Sciatic nerve (tissue), 2 donors: Measurements from ENCODE around the gene PTCH1. TPM values are rescaled to one million over a fixed set of nuclear protein-coding genes. Genes with fewer than 3 reads are reported as not detected.

Experiments
- ATAC-seq: fragments of 200-7000 bp; cut with Tn5 transposase; one replicate; pipeline ENCODE4 v1.9.1; 2020; ENCODE audit warnings: mild to moderate bottlenecking, moderate library complexity
- DNase-seq: peaks from one replicate; pipeline ENCODE4 v3.0.0-alpha.2; 2020; ENCODE audit warnings: low spot score
- intact Hi-C: fragments of 100-400 bp; cut with DNase I; formaldehyde crosslinking; loops from one replicate; pipeline ENCODE4 v1.14.2; 2022
- total RNA-seq: library from RNA; stranded (reverse); fragmentation: NEBNext Ultra II Directional; extraction: Animal tissue kit (Norgen Biotek cat#: 25700); gene quantifications from one replicate; pipeline ENCODE4 v1.2.1, GENCODE V29; 2021
- donor health status: DM: no; HTN: no; CAD: no.
- donor health status: DM: no; HTN: no; CAD: no.

Gene PTCH1
- total RNA-seq, 1 donor from 2014 or later, result 136 TPM

DNA sequence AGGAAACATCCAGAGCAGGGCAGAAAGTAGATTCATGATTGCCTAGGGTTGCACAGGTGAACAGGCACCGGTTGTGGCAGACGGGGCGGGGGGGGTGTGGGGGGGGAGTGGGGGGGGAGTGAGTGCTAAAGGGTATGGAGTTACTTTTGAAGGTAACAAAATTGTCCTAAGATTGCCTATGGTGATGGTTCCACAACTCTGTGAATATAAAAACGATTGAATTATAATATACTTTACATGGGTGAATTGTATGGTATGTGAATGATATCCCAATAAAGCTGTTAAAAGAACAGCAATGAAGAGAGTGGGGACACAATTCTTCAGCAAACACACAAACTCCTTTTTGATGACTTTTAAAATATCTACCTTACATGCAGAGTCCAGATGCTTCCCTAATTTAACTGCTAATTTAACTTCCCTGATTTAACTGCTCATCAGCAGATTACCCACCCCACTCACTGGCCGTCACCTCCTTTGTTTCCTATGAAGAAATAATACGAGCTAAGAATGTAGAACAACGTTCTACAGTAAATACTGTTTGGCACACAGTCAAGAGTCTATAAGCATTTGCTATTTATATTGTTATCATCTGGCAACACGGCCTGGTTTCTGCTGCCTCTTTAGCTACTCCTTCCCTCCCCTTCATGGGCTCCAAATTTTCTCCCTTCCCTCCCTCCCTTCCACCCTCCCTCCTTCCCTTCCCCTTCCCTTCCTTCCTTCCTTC lies 83.5 kb downstream of the PTCH1 start:
- ATAC-seq (no peak), DNase-seq (no peak)
- intact Hi-C loops, result no loop called here

DNA sequence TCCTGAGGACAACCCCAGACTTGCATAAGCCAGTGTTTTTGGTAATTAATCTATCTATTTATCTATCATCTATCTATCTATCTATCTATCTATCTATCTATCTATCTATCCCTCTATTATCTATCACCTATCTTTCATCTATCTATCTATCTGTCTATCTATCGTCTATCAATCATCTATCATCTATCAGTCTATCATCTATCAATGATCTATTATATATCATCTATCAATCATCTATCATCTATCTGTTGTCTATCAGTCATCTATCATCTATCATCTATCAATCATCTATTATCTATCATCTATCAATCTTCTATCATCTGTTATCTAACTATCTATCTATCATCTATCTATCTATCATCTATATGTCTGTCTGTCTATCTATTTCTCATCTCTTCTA lies 85.5 kb downstream of the PTCH1 start:
- no peak for ATAC-seq
- intact Hi-C loops, result no loop called here

DNA sequence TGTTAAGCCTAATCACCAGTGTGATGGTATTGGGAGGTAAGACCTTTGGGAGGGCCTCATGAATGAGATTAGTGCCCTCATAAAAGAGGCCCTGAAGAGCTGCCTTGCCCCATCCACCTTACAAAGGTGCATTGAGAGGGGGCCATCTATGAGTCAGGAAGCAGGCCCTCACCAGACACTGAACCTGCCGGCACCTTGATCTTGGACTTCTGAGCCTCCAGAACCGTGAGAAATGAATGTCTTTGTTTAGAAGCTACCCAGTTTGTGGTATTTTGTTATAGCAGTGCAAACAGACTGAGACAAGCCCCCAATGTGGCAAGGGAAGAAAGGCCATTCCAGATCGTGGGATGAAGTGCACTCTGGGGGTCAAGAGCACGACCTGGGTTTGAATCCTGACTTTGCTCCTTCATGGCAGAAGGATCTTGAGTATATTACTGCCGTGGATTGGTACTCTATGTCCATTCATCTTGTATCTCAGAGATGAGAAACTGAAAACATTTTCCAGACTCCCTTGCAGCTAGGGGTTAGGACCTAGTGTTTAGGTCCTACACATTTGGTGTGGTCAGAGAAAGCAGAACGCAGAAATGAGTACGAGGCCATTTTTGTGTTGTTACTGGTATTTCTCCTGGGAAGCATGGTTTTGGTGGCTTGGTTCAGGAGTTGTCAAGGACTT lies 86.7 kb downstream of the PTCH1 start:
- DNase-seq, result no peak
- ATAC-seq, result no peak
- intact Hi-C loops, result no loop called here

More for the DNA sequence above, 85.5 kb downstream of the PTCH1 start:
- DNase-seq, result no peak

DNA sequence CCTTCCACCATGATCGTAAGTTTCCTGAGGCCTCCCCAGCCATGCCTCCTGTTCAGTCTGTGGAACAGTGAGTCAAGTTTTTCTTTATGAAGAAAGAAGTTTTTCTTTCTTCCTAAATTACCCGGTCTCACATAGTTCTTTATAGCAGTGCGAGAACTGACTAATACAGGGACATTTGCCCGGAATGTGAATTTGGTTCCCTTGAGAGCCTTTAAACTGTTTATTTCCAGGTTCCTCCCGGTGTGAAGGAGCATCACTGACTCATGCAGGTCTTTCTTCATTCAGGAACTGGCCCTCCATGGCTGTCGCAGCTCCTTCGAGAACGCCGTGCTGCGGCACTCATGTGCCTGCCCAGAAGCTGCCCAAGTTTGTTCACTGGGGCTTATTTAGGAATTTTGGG lies 87.7 kb downstream of the PTCH1 start:
- ATAC-seq (no peak), DNase-seq (no peak)
- intact Hi-C loops, result no loop called here

DNA sequence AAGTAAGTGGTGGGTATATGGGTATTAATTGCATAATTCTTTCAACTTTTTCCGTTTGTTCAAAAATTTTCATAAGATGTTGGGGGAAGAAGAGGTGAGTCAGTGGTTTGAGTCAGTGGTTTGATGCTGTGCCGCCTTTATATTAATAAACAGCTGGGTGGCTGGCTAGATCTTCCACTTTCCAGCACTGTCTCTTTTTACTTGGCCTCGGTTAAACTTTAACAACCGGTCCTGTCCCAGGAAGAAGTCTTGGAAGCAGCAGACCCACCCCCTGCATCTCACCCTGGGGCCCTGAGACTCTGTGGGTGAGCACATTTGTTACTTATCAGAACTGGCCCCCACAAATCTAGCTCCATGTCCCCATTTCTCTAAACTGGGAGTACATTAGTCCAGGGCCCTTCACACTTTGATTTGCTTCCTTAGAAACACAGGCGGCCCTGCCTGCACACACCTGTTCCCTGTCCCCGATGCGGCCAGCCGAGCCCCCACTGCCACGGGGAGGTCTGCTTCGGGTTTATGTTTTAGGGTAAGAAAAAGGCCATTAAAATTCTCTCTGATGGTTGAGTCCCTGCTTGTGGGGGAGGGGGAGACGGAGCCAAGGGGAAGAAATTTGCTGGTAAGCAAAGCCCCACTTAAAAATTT lies 90.7 kb downstream of the PTCH1 start:
- no peak for DNase-seq
- intact Hi-C loops, result no loop called here
- ATAC-seq, result peak; percentile 53

DNA sequence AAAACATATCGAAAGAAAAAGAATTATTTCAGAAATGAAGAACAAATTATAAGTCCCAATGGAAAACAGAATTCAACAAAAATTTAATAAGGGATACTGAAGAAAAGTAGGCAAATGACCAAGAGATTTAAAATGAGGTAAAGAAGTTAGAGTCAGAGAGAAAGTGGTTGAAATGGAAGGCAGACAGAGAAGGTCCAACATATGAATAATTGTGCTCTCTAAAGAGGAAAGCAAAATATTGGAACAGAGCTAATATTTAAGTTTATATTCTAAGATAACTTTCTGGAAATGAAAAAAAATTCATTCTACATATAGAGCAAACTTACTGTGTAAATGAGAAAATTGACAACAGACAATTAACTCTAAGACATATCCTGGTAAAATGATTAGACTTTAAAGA lies 94.1 kb downstream of the PTCH1 start:
- ATAC-seq, result no peak
- DNase-seq, result no peak
- intact Hi-C loops, result no loop called here

DNA sequence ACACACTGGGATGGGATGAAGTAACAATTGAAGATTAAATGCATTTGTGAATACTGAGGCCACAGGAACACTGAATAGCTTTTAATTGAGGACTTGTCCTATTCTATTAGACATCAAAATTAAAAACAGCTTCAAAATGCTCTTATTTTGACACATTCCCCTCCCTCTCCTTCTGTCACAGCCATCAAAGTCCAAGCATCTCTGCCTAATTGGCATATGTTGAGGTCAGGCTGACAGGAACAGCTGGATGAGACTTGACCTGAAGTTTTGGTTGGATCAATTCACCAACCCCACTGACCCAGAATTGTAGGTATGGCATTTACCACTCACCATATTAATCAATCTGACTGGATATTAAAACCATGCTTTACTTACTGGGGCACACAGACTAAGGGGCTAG lies 96.3 kb downstream of the PTCH1 start:
- intact Hi-C loops, result no loop called here
- no peak for ATAC-seq
- no peak for DNase-seq

DNA sequence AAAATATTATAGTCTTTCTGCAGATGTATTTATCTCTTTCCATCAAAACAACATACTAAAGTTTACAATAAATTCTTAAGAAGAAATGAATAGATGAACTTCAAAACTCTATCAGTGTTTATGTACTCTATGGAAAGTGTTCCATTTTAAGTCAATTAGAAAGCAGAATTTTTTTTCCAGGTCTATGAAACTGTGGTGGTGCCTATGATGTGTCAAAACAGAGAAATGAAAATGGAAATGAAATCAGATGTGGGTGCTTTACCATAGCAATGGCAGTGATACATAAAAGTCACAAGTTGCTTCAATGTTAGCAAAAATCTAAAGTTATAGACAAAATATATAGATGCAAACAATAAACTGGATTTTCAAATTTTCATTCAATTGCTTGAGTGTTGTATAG lies 97.3 kb downstream of the PTCH1 start:
- no peak for DNase-seq
- ATAC-seq, result no peak
- intact Hi-C loops, result no loop called here

DNA sequence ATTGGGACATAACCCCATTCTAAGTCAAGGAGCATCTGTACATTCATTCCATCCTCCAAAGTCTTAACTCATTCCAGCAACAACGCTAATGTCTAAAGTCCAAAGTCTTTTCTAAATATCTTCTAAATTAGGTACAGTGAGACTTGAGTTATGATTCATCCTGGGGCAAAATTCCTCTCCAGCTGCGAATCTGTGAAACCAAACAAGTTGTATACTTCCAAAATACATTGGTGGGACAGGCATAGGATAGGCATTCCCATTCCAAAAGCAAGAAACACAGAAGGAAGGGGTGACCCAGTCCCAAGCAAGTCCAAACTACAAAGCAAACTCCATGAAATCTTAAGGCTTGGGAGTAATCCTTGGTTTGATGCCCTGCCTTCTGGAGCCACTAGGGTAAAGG lies 101.6 kb downstream of the PTCH1 start:
- ATAC-seq (no peak), DNase-seq (no peak)
- intact Hi-C loops, result no loop called here

DNA sequence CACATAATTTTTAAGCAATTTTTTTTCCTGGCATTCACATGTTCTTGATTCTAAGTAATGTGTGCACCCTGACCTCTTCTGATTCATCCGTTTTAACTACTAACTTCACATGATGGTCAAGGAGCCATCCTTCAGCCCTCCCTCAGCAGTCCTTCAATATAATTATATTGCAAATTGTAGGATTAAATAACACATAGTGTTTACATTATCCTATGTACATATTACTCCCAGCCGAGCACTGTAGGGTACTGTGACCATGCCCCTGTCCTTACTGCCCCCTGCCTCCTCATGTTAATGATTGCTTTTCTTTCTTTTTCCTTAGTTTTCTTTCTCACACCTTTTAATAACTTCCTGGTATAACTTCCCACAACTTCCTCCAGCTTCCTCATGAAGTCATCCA lies 103.0 kb downstream of the PTCH1 start:
- intact Hi-C loops, result no loop called here
- DNase-seq (no peak), ATAC-seq (no peak)

DNA sequence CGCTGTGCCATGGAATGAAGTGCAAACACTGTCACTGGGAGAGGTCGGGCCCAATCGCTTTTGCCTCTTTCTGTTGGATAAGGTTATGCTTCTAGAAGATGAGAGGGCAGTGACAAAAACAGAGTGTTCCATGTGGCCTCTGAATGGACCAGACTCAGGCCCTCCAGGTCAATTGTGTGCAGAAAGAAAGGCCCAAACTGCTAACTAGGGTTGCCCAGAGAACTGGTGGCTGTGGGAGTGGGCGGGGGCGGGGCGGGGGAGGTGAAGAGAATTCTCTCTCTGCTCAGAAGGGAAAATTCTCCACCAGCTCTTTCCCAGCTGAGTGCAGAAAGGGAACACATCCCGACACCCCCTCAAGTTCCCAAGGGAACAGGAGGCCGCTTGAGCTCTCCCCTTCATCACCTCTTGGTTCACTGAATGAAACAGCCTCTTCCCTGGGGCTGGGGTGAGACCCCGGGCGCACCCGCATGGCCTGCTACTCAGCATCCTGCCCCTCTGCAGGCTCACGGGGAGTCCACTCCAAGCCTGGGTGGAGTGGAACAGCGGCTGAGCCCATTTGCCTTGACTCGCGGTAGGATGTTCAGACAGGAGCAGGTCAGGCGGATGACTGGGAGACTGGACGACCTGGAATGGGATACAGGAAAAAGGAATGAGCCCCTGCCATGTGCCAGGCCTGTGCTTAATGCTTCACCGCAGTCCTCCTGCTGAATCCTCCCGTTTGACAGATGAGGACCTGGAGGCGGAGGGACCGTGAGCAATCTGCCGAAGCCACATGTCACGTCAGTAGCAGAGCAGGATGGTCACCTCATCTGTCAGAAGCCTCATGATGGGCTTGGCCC lies 105.5 kb downstream of the PTCH1 start:
- DNase-seq (no peak), ATAC-seq (no peak)
- intact Hi-C loops, result no loop called here

DNA sequence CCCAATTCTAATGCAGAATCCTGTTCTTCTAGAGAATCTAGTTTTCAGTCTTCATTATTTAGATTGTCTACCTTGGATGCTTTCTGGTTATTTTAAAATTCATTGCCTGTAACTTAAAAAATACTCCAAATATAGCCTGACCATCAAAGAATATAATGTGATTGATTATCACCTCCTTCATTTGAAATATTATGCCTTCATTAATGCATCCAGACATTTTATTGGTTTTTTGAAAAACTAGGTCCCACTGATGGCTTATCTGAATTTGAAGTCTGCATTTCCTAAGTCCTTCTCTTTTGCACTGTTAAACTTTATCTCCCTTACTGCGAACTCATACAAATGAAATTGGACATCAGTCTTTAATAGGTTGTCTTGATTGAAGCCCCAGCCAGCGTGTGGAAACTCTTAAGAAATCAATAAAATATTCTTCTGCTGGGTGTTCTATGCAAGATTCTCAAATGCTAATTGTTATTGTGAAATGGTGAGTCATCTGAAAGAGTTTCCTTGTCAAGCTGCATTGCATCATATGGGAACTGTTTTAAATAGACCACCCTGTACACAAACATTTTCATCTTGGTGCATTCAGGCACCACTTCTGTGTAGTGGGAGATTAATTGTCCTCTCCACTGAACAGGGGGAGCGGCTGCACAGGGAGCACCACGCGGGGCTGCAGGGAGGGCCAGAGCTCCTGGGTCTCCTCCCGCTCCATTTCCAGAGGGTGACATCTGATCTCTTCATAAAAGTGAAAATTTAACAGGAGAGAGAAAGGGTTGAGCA lies 106.9 kb downstream of the PTCH1 start:
- ATAC-seq (peak; percentile 85), DNase-seq (no peak)
- intact Hi-C loops, result no loop called here

DNA sequence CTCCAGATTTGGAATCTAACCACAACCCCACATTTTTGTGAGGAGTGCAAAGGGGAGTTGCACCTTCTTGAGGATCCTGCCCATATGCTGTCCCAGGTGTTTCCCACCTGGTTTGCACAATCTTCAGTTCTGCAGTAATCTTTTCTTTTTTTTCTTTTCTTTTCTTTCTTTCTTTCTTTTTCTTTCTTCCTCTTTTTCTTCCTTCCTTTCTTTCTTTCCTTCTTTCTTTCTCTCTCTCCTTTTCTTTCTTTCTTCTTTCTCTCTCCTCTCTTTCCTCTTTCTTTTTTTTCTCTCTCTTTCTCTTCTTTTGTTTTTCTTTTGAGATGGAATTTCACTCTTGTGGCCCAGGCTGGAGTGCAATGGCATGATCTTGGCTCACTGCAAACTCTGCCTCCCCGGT lies 109.2 kb downstream of the PTCH1 start:
- no peak for DNase-seq

DNA sequence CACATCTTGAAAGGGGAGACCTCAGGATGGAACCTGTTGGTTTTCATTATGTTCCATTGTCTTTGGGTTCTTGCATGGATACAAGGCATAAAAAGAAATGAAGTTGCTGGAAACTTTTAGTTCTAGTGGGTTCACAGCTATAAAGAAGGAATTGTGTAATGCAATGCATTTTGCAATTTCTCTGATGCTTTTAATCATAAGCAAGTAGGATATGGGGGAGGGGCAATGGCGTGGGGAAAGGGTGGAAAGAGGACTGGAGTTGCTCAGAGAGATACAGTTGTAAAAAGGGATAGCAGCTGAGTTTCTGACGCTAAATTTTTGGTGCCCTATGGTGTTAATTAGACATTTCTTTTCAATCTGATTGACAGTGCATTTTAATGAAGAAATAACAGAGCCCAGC lies 110.7 kb downstream of the PTCH1 start:
- intact Hi-C loops, result no loop called here
- DNase-seq (no peak), ATAC-seq (peak; percentile 79)

More for the DNA sequence above, 109.2 kb downstream of the PTCH1 start:
- intact Hi-C loops, result no loop called here
- no peak for ATAC-seq

DNA sequence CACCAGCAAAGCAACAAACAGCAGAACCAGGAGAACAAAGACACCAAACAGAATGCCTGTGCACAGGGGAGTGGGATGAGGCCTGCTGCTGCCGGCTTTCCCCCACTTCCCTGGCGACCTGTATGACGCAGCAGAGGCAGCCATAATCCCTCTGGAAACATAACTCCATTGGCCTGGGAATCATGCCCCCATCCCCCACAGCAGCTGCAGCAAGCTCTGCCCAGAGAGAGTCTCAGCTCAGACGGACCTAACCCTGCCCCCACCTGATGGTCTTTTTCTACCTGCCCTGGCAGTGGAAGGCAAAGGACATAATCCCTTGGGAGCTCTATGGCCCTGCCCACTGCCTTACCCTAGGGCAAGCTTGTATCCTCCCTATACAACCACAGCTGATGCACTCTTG lies 117.5 kb downstream of the PTCH1 start:
- intact Hi-C loops, result no loop called here
- ATAC-seq, result no peak

More for the DNA sequence above, 117.5 kb downstream of the PTCH1 start:
- no peak for DNase-seq
